Nephron progenitor cell (in vitro differentiated cells): ENCODE measurements around the gene FRMD5.

Experiments used
- DNase-seq: peaks from one replicate; pipeline ENCODE4 v3.0.0; 2021
- H3K27ac Mint-ChIP-seq: 2 replicates; pipeline ENCODE4 v1.8.0; 2021; ENCODE audit warnings: mild to moderate bottlenecking, moderate library complexity, mixed read lengths
- H3K27me3 Mint-ChIP-seq: 2 replicates; pipeline ENCODE4 v1.8.0; 2021; ENCODE audit warnings: mild to moderate bottlenecking, low read depth, mixed read lengths; ENCODE audit not compliant: poor library complexity
- H3K36me3 Mint-ChIP-seq: 2 replicates; pipeline ENCODE4 v1.8.0; 2021; ENCODE audit warnings: low read depth, mixed read lengths
- H3K4me1 Mint-ChIP-seq: 2 replicates; pipeline ENCODE4 v1.8.0; 2021; ENCODE audit warnings: mixed read lengths
- H3K4me3 Mint-ChIP-seq: 2 replicates; pipeline ENCODE4 v1.8.0; 2021; ENCODE audit warnings: mild to moderate bottlenecking, moderate library complexity, mixed read lengths
- H3K9me3 Mint-ChIP-seq: 2 replicates; pipeline ENCODE4 v1.8.0; 2021; ENCODE audit warnings: mild to moderate bottlenecking, moderate library complexity, mixed read lengths
- CTCF ChIP-seq: fragments of 200-600 bp; sonication (generic); IDR thresholded peaks from 2 replicates; pipeline ENCODE4 v1.5.0; 2021; ENCODE audit warnings: antibody characterized with exemption

The FRMD5 gene

GRCh38 chr15:44082558-44083157, 112.4 kb downstream of the FRMD5 start:
- H3K27ac Mint-ChIP-seq, result no peak overlapping the region
- no peaks in the 10 kb centered on the region for H3K4me1 Mint-ChIP-seq
- H3K4me3 Mint-ChIP-seq, result no peak overlapping the region
- H3K9me3 Mint-ChIP-seq, result peaks cover 8% of the 10 kb centered on the region
- no peak for DNase-seq
- peaks cover 7% of the 10 kb centered on the region for H3K27me3 Mint-ChIP-seq
- no peak for TF ChIP-seq CTCF
- no peaks in the 10 kb centered on the region for H3K36me3 Mint-ChIP-seq

- Mint-ChIP-seq H3K36me3 (no peaks in the 10 kb centered on the region), H3K4me1 (no peaks in the 10 kb centered on the region), H3K9me3 (peaks cover 11% of the 10 kb centered on the region), H3K27ac (no peak overlapping the region), H3K4me3 (no peak overlapping the region), H3K27me3 (peaks cover 7% of the 10 kb centered on the region)
- no peak for DNase-seq
- TF ChIP-seq CTCF, result no peak
These were observed 113.8 kb downstream of the FRMD5 start for GRCh38 chr15:44081026-44082013.

GRCh38 chr15:44075535-44075934, 119.5 kb downstream of the FRMD5 start:
- H3K27ac Mint-ChIP-seq, result no peak overlapping the region
- no peak overlapping the region for H3K4me3 Mint-ChIP-seq
- H3K27me3 Mint-ChIP-seq, result no peaks in the 10 kb centered on the region
- H3K9me3 Mint-ChIP-seq, result peaks cover 16% of the 10 kb centered on the region
- no peak for TF ChIP-seq CTCF
- H3K36me3 Mint-ChIP-seq, result no peaks in the 10 kb centered on the region
- no peaks in the 10 kb centered on the region for H3K4me1 Mint-ChIP-seq
- DNase-seq, result no peak

- DNase-seq, result no peak
- H3K9me3 Mint-ChIP-seq, result no peaks in the 10 kb centered on the region
- H3K27me3 Mint-ChIP-seq, result no peaks in the 10 kb centered on the region
- H3K4me1 Mint-ChIP-seq, result no peaks in the 10 kb centered on the region
- H3K4me3 Mint-ChIP-seq, result no peak overlapping the region
- H3K36me3 Mint-ChIP-seq, result no peaks in the 10 kb centered on the region
- TF ChIP-seq CTCF, result no peak
- no peak overlapping the region for H3K27ac Mint-ChIP-seq
These were observed 125.6 kb downstream of the FRMD5 start for GRCh38 chr15:44069489-44069888.

- Mint-ChIP-seq H3K4me1 (no peaks in the 10 kb centered on the region), H3K4me3 (no peak overlapping the region), H3K27me3 (no peaks in the 10 kb centered on the region), H3K36me3 (no peaks in the 10 kb centered on the region), H3K9me3 (no peaks in the 10 kb centered on the region), H3K27ac (no peak overlapping the region)
- no peak for DNase-seq
- no peak for TF ChIP-seq CTCF
These were observed 126.7 kb downstream of the FRMD5 start for GRCh38 chr15:44068347-44068746.
